ENCODE data around the gene TFPI. TPM values are rescaled to one million over a fixed set of nuclear protein-coding genes. Genes with fewer than 3 reads are reported as not detected.

TFPI gene
- total and polyA plus RNA-seq, 2 experiments from 2014 or later = 6.6 to 8.8 TPM

- Histone ChIP-seq H3K27ac (no peak overlapping the region), H3K36me3 (no peaks in the 10 kb centered on the region), H3K4me3 (no peak overlapping the region), H3K4me1 (ENCODE audit: low read depth) (peaks cover 11% of the 10 kb centered on the region), H3K9me3 (ENCODE audit: low read depth) (no peaks in the 10 kb centered on the region), H3K27me3 (no peaks in the 10 kb centered on the region)
- DNase-seq (ENCODE audit: low read depth in 1 of 2, low spot score in 1 of 2) = peak; percentile 37 to 74
- peak; percentile 46 for TF ChIP-seq CTCF (IDR thresholded peaks at IDR 0.05; ENCODE audit: low read depth, low read length)
Measured at GRCh38 chr2:187500585-187501359, 53.5 kb downstream of the TFPI start.

GRCh38 chr2:187499941-187500532 is 54.2 kb downstream of the TFPI start:
- Histone ChIP-seq H3K9me3 (ENCODE audit: low read depth) (no peaks in the 10 kb centered on the region), H3K27me3 (no peaks in the 10 kb centered on the region), H3K27ac (no peak overlapping the region), H3K4me3 (no peak overlapping the region), H3K4me1 (ENCODE audit: low read depth) (peaks cover 11% of the 10 kb centered on the region), H3K36me3 (no peaks in the 10 kb centered on the region)
- DNase-seq (ENCODE audit: low read depth in 1 of 2, low spot score in 1 of 2) = peak; percentile 64 to 74
- peak; percentile 70 for TF ChIP-seq CTCF (IDR thresholded peaks at IDR 0.05; ENCODE audit: low read depth, low read length)

- Histone ChIP-seq H3K27me3 (no peaks in the 10 kb centered on the region), H3K4me1 (ENCODE audit: low read depth) (no peaks in the 10 kb centered on the region), H3K27ac (no peak overlapping the region), H3K4me3 (no peak overlapping the region), H3K9me3 (ENCODE audit: low read depth) (no peaks in the 10 kb centered on the region), H3K36me3 (no peaks in the 10 kb centered on the region)
- DNase-seq (ENCODE audit: low read depth in 1 of 2, low spot score in 1 of 2) = peak; percentile 15 to 30
- TF ChIP-seq CTCF (IDR thresholded peaks at IDR 0.05; ENCODE audit: low read depth, low read length) = peak; percentile 53
Measured at GRCh38 chr2:187497858-187498463, 56.3 kb downstream of the TFPI start.

DNA sequence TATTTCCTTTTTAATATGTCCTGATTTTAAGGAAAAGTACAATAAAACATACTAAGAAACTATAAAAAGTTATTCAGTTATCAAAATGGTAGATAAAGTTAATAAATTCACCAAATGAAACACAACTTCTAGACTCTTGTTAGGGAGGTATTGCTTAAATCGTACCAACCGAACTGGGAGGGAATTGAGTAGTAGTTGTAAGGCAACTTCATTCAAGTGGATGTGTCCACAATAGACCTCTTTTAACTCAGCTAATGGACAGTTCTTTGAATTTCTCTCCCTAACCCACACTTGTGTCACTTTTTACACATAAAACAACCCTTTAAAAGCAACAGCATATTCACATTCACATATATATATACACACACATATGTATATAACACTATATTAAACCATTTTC is 57.1 kb downstream of the TFPI start:
- no peaks in the 10 kb centered on the region for H3K4me1 ChIP-seq (ENCODE audit: low read depth)
- no peaks in the 10 kb centered on the region for H3K27me3 ChIP-seq
- TF ChIP-seq CTCF (IDR thresholded peaks at IDR 0.05; ENCODE audit: low read depth, low read length) = no peak
- H3K9me3 ChIP-seq (ENCODE audit: low read depth) = no peaks in the 10 kb centered on the region
- H3K36me3 ChIP-seq = no peaks in the 10 kb centered on the region
- H3K4me3 ChIP-seq = no peak overlapping the region
- DNase-seq (ENCODE audit: low read depth in 1 of 2, low spot score in 1 of 2) = no peak
- H3K27ac ChIP-seq = no peak overlapping the region

DNA sequence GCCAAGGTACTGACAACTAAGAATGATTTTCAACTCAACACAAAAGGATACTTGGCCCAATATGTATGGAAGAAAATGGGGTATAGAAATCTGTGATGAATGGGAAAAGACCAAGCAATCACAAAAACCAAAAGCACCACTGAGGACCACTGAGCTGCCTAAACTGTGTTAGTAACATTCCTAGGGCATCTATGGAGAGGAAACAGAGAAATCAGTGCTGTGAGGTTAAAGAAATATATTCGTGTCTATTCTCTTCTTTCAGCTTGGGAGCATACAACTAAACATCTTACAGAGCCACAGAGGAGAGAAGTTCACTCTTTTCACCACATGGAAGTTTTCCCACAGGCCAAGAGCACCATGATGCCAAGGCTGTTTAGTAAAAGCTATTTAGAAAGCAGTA is 58.9 kb downstream of the TFPI start:
- no peak for TF ChIP-seq CTCF (IDR thresholded peaks at IDR 0.05; ENCODE audit: low read depth, low read length)

More for the DNA sequence above, 58.9 kb downstream of the TFPI start:
- no peaks in the 10 kb centered on the region for H3K4me1 ChIP-seq (ENCODE audit: low read depth)
- H3K4me3 ChIP-seq = no peak overlapping the region
- H3K36me3 ChIP-seq = no peaks in the 10 kb centered on the region
- DNase-seq (ENCODE audit: low read depth in 1 of 2, low spot score in 1 of 2) = no peak
- H3K27ac ChIP-seq = no peak overlapping the region
- H3K27me3 ChIP-seq = no peaks in the 10 kb centered on the region
- no peaks in the 10 kb centered on the region for H3K9me3 ChIP-seq (ENCODE audit: low read depth)

All from cardiac muscle cell (in vitro differentiated cells and primary cell).